Stimulated activated CD8-positive, alpha-beta memory T cell treated with anti-CD3 and anti-CD28 coated beads, Interleukin-12 subunit alpha, Interleukin-12 subunit beta, amount 100 ng/mL, for 4 hours (primary cell): ENCODE data around the gene HSPB9.

Experiments used
- DNase-seq: peaks from one replicate; pipeline ENCODE4 v3.0.0-alpha.2; 2020; ENCODE audit warnings: low read depth

The HSPB9 gene, protein sequence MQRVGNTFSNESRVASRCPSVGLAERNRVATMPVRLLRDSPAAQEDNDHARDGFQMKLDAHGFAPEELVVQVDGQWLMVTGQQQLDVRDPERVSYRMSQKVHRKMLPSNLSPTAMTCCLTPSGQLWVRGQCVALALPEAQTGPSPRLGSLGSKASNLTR

DNA sequence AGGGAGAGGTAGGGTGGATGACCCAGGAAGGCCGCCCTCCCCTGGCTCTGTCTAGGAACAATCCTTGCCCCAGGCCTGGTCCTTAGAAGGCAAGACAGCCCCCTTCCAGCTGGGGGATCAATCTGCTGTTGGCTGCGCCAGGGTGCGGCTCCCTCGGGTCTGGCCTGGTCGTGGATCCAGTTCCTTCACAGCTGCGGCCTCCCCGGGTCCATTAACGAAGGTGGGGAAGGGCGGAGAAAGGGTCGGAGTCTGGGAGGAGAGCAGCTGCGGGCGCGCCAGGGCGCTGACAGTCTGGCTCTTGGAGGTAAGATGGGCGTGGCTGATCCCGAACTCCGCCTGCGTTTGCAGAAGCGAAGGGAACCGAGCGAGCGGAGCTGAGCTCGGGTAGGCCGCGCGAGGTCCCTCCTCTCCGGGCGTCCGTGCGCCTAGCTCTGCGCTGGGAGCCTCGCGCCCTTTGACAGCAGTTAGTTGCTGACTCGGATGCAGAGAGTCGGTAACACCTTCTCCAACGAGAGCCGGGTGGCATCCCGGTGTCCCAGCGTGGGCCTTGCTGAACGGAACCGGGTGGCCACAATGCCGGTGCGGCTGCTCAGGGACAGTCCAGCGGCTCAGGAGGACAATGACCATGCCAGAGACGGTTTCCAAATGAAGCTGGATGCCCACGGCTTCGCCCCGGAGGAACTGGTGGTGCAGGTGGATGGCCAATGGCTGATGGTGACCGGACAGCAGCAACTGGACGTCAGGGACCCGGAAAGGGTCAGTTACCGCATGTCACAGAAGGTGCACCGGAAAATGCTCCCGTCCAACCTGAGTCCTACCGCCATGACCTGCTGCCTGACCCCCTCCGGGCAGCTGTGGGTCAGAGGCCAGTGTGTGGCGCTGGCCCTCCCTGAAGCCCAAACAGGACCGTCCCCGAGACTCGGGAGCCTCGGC, at the start of gene HSPB9:
Gene HSPB9, plus strand, starts transcription at position 434 of the 933 bp plus-strand sequence. Its CDS starts 47 bp downstream, at position 481.
- DNase-seq = no peak

DNA sequence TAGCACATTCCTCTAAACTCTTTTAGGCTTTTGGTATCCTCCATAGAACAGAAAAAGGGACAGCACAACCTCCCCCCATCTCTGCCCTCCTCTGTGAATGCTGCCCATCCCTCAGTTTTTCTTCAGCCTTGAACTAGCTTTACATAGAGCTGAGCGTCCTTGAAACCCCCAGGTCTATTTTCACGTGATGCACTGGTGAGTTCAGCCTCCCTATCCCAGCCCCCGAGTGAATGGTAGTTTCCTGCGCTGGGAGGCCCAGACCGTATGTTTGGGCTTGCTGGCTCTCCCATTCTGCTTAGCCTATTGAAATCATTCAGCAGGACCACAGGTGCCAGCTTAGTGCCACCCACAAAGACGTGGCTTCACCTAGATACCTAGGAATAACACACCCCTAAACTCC, 46.8 kb upstream of the HSPB9 start:
- no peak for DNase-seq

DNA sequence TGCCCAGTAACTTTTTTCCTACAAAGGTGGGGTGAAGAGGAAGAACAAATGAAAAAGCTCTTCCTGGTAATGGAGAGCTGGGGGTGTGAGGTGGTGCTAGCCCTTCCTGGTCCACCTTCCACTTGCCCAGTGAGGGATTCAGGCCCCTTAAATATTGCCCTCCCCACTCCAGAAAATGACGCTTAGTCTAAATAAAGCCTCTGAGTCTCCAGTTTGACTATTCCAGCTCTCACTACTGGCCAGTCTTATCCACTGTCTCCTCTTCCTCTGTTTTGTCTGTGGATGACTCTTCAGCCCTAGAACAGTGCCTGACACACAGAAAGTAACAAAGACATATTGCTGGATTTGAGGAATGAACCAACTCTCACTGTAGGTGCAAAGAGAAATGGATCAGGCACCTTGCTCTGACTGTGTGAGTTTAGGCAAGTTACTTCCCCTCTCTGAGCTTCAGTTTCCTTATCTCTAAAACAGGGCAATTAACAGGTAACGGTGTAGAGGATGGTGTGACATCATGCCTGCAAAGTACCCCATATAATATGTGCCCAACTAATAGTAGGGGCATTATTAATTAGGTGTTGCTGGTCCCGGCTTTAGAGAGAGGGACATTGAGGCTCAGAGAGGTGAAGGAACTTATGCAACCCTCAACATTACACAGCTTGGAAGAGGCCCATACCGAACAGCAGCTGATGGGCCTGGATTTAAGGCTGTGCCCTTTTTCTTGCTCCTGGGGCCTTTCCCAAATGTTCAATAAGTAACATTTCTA, 45.6 kb upstream of the HSPB9 start:
- no peak for DNase-seq

DNA sequence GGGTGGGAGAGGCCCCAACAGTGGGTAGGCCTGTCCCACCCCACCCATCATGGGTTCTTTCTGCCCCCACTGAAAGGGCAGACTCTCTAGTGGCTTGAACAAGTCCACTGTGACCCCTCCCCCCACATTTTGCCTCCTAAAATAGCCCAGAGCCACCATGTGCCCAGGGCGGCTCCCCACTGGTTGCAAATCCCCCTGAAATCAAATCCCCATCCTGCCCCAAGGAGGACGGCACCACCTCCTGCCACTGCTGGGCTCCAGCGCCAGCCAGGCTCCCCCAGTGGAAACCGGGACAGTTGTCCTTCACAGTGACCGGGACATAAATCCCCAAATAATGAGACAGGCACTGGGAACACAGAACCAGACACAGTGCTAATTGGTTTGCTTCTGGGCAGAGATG, 44.8 kb upstream of the HSPB9 start:
- no peak for DNase-seq

DNA sequence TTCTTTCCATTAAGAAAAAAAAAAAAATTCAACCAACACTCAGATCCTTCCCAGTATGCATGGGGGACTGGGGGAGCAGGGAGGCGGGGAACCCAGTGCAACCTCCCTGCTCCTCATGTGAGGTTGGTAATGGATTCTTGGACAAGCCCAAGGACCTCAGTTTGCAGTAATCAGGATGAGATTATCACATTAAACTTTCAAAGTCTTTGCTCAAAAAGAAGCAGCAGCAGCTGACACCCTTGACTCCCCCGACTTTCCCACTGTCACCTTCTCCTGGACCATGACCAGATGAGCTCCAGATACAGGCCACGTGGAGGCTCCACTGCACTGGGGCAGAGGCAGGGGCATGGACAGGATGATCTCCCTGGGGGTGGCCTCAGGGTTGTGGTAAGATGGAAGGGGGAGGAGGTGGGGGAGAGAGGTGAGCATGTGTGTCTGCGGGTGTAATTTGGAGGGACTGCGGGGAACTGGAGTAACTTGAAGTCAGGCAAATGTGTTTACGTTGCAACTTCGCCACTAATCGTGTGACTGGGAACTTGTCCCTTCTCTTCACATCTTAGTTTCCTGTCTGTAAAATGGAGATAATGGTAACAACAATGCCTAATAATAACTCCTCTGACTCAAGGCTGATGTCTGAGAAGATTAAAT, 44.1 kb upstream of the HSPB9 start:
- no peak for DNase-seq

DNA sequence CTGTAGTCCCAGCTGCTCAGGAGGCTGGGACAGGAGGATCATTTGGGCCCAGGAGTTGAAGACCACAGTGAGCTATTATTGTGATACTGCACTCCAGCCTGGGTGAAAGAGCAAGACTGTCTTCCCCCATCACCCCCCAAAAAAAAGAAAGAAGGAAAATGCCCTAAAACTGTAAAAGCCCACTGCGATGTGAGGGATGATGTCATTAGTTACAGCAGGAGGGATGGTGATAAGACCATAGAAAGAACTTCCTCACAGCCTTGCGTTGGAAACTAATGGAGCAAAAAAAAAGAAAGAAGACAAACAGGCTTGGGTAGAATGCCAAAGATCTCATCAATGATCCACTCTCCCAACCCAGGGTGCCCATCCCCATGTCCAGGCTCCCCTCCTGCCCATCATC, 43.1 kb upstream of the HSPB9 start:
- DNase-seq = no peak

DNA sequence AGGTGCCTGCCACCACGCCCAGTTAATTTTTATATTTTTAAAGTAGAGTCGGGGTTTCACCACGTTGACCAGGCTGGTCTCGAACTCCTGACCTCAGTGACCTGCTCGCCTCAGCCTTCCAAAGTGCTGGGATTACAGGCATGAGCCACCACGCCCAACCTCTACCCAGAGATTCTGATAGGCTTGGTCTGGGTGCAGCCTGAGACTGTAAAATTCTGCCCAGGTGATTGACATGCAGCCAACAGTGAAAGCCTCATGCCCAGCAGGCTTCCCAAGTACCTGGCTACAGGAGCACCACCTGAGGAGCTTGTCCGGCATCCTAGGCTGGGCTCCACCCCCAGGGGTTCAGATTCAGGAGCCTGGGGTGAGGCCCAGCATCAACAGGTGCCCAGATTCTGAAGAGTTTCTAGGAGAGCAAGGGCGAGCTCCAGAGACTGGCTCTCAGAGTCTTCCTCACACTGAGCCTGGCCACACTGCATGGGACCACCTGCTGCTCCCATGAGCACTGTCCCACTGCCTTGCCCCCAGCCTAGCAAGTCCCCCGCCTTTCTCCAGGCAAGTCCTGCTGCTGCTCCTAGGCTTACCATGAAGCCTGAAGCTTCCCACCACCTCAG, 41.0 kb upstream of the HSPB9 start:
- no peak for DNase-seq

DNA sequence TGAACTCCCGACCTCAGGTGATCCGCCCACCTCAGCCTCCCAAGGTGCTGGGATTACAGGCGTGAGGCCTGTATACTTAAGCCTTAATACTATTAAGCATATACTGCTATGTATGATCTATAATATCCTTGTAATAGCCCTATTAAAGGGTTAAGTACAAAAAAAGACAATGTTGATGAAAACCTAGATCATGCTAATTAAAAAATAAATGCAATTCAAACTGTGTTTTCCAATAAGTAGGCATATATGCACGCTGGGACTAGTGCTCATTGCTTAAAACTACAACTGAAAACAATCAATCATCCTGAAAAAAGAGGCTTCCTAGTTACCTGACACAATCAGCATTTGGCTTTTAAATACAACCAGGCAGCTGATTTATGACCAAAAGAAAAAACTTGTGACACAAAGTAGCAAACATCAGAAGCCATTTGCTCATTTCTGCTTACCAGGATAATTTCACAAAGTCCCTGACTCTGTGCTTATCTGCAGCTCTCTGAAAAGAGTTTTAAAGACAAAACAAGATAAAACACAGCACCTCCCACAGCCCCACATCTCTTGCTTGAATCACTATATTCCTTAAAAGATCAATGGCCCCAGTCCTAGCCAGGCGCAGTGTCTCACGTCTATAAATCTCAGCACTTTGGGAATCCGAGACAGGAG, 35.4 kb upstream of the HSPB9 start:
- no peak for DNase-seq

DNA sequence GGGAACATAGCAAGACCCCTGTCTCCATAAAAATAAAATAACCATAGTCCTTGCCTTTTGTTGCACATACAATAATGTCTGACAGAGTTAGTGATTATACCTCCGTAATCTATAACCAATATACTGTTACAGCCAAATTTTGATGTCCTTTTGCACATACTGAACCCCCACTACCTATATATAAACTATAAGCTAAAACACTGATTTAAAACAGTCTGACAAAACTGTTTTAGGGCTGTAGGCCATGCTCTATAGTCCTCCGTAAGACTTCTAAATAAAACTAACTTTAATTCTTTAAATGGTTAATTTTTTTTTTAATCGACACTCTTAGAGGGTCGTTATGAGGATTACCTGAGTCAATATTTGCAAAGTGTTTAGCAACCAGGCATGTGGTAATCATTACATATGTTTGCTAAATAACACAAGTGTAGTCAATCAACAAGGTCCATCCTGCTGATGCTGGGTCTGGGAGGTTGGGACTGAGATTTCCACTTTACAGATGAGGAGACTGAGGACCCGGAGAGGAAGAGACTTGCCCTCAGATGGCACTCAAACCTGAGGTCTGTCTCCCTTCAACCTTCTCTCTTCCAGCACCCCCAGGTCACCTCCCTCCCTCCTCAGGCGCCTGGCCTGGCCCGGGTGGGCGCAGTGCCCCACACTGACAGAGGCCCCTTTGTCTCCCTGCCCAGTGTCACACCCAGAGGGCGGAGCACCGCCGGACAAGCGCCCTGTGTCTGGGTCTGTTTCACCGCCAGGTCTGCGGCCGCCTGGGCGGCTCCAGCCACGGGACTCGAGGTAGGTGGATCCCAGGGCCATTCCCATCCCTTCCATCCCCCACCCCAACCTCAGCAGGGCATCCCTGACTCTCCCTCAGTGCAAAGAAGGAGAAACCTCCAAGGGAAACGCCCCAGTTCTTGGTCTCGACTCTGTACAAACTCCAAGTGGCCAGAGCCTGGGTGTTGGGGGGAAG, 34.6 kb upstream of the HSPB9 start:
- no peak for DNase-seq

DNA sequence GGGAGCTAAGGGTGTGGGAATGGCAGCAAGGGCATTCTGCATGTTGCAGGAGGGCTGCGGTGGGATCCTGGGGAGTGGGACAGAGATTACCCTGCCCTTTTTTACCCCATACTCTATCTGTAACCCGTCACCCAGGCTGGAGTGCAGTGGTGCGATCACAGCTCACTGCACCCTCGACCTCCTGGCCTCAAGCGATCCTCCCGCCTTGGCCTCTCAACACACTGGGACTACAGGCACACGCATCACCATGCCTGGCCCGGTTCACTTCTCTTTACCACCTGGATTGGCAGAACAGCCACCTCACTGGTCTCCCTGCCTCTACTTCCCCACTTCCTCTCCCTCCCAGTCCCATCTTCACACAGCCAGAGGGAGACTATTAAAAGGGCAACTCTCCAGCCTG, 33.9 kb upstream of the HSPB9 start:
- no peak for DNase-seq

DNA sequence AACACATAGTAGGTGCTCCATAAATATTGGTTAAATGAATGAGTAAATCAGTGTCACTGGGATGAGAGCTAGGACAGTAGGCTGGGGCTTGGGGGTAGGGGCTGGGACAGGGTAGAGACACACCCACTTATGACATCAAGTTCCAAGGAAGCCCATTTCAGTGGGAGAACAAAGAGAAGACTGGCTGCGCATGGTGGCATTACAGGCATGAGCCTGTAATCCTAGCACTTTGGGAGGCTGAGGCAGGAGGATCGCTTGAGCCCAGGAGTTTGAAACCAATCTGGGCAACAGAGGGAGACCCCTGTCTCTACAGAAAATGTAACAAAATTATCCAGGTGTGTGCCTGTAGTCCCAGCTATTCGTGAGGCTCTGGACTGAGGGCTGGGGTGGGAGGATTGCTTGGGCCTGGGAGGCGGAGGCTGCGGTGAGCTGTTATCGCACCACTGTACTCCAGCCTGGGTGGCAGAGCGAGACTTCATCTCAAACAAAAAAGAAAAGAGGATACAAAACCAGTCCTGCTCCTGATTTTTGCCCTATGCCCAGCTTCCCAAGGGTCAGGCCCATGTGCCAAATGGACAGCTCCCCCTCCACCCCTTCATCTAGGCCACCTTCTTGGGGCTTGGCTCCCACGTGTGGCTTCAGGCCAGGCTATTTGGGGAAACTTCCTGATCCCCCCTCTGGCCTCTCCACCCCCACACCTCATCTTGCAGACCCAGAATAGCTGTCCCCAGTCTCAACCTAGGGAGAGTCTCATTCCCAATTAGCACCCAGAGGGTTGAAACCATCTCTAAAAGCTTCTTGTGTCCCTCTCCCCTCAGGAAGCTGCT, 31.4 kb upstream of the HSPB9 start:
- DNase-seq = no peak

DNA sequence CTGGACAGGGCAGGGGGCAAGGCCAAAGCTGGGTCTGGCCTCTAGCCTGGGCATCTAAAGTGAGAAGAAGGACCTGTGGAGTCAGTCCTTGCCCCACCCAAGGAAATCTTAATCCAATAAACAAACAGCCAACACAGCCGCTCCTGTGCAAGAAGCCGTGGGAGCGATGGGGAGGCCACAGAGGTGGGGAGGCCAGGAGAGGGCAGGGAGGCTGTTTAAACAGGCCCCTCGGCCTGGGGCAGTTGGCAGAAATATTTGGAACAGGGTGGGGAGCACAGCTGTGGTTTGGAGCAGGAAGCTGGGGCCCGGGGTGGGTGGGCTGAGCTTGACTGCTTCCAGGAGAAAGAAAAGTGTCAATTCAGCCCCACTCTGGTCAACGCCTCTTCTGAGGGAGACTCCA, 29.7 kb upstream of the HSPB9 start:
- no peak for DNase-seq

DNA sequence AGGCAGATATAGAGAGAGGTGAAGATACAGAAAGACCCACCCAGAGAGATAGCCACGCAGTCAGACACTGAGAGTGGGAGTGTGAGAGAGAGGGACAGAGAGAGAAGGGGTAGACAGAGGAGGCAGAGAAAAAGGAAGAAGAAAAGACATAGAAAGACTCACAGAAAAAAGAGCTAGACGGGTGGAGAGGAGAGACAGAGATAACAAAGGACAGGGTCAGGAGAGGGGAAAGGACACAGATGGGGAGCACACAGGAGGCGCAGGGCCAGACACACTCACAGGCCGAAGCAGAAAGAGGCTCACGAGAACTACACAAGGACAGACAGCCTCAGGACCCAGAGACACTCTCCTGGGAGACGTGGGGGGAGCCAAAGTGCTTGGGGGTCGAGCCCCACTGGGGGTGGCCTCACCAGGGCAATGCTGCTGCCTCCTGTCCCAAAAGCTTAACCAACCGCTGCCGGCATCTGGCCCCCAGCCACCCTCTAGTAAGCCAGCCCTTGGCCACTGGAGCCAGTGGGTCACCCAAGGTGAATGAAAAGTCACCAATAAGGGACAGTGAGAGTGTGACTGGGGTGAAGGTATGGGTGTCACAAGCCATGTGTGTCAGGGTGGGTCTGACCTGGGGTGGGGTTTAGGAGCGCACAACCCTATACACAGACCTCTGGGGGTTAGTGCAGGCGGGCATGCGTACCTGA, 28.1 kb upstream of the HSPB9 start:
- no peak for DNase-seq

DNA sequence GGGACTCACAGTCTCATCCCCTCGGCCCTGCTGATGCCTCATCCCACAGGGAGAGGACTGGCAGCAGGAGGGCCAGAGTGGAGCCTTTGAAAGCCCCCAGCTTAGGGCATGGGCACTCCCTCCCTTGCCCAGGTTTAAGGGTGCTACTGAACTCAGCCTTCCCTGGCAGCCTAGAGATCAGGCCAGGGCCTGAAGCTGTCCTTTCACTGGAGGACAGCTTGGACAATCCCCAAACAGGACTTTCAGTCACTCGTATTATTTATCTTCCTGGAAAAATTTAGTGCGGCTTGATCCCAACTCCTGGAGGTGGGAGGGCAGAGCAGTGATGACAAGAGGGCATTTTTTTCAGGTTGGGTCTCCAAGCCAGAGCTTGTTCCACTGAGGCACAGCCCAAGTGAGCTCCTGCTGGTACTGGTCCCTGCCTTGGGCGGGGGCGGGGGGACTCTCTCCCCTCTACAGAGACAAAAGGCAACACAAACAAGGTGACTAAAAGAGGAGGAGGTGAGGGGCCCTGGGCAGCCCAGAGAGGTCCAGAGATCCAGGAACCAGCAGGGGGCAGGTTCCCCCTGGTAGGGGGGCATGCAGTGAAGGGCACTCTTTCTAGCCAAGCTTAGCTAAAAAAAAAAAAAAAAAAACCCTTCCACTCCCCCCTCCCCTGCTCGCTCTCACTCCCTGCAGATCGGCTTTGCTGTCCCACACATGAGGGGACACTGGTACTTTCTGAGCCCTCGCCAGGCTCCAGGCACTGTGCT, 26.1 kb upstream of the HSPB9 start:
- DNase-seq = no peak

DNA sequence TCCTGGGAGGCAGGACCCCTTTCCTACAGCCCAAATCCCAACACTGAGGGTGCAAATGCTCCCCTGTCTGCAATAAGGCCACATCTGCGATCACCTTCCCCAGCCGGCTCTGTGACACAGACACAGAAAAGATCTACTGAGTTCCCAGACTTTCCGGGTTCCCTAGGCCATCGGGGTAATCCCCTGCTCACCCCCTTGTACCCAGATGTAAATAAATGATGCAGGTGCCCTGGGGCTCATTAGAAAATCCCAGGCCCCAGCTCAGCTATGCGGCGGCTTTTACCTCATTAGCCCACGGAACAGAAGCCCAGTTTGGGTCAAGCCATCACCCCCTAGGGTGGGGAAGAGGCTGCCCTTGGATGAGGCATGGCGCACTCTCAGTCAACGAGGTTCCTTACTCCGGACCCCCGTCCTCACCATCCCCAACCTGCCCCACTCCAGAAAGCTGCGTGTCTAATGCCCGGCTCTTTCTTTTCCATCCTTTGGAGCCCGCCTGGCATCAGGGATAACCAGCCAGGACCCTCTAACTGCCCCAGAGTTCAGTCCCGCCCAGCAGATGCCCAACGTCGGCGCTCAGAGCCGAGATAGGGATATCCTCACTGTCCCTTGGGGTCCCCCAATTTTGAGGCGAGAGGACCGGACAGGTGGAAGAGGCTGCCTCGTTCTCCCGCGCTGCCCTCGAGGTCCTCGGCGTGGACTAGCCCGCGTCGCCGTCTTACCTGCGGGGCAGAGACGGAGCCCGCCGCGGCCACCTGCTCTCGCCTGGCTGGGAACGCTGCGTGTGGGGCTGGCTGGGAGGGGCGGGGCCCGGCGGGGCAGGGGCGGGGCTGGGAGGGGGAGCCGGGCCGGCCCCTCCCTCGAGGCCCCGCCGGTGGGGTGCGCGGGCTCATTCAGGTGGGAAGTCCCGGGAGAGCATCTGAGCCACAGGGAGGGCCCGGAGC, 24.6 kb upstream of the HSPB9 start, which contains the start of gene ZNF385C:
Gene ZNF385C, minus strand, starts transcription at position 783 of the 941 bp plus-strand sequence. CDS start 35,417 bp downstream, outside the sequence.
- peak; percentile 22 for DNase-seq

DNA sequence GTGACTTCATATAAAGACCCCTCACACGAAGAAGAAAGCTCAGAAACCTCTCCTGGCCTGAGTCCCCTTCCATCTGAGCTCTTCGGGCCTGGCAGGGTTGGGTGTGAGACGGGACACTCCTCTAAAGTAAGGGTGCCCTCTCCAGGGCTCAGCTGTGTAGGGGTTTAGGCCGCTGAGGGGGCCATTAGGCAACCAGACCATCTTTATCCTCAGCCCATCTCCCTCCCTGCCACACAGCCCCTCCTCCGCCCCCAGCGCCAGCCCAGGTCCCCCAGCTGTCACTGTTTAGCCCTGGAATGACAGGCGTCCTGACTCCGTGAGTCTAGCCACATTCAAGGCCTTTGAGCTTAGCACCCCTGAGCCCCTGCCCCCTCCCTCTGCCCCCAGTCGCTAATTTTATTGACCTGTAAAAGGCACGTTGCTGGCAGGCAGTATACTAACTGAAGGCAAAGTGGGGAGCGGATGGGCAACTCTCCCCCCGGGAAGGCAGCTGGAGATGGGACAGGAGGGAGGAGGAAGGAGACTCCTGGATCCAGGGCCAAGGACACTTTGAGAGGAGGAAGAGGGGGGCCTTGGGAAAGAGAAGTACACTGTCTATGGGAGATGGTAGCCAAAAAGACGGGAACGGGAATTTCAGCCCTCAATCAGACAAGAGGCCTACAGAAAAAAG, 23.7 kb upstream of the HSPB9 start:
- no peak for DNase-seq
